HG03108 (cell line): ENCODE data around the gene NEU1.
"Not testable (repeated sequence)": the region's sequence is repeated elsewhere in the genome, so short reads cannot be mapped to it uniquely, and the experiment has no call there.

Experiments used
- ATAC-seq: cut with Tn5 transposase; IDR thresholded peaks from one replicate; pipeline ENCODE4 v1.9.1; 2021; ENCODE audit warnings: moderate library complexity; ENCODE audit not compliant: unreplicated experiment

Gene NEU1

GRCh38 chr6:31875877-31876276 lies 13.3 kb upstream of the NEU1 start:
- ATAC-seq: no peak

- no peak for ATAC-seq
Measured at GRCh38 chr6:31874836-31875572, 12.4 kb upstream of the NEU1 start.

- ATAC-seq: no peak
Measured at GRCh38 chr6:31874084-31874670, 11.6 kb upstream of the NEU1 start.

- ATAC-seq: no peak
Measured at GRCh38 chr6:31871046-31871659, 8.5 kb upstream of the NEU1 start.

- ATAC-seq: no peak
Measured at GRCh38 chr6:31870385-31870921, 7.8 kb upstream of the NEU1 start.

GRCh38 chr6:31869343-31869742 lies 6.7 kb upstream of the NEU1 start:
- ATAC-seq: no peak

- not testable (repeated sequence) for ATAC-seq
Measured at GRCh38 chr6:31868658-31868971, 6.0 kb upstream of the NEU1 start.

GRCh38 chr6:31865205-31866118 lies 2.8 kb upstream of the NEU1 start:
- ATAC-seq: no peak

GRCh38 chr6:31864818-31865204 lies 2.2 kb upstream of the NEU1 start:
- no peak for ATAC-seq

GRCh38 chr6:31864123-31864562 lies 1.5 kb upstream of the NEU1 start:
- not testable (repeated sequence) for ATAC-seq

GRCh38 chr6:31861919-31862343 lies 690 bp downstream of the NEU1 start:
- no peak for ATAC-seq

GRCh38 chr6:31861150-31861549 lies 1.5 kb downstream of the NEU1 start:
- ATAC-seq: no peak

GRCh38 chr6:31860349-31860748 lies 2.3 kb downstream of the NEU1 start:
- no peak for ATAC-seq

GRCh38 chr6:31859923-31860322 lies 2.7 kb downstream of the NEU1 start:
- ATAC-seq: no peak

GRCh38 chr6:31858707-31859106 lies 3.9 kb downstream of the NEU1 start:
- ATAC-seq: no peak

GRCh38 chr6:31857774-31858173 lies 4.8 kb downstream of the NEU1 start:
- not testable (repeated sequence) for ATAC-seq

- not testable (repeated sequence) for ATAC-seq
Measured at GRCh38 chr6:31851980-31852718, 10.5 kb downstream of the NEU1 start.

- no peak for ATAC-seq
Measured at GRCh38 chr6:31851485-31851832, 11.2 kb downstream of the NEU1 start.

- no peak for ATAC-seq
Measured at GRCh38 chr6:31850765-31851484, 11.7 kb downstream of the NEU1 start.
